ENCODE results near the gene UBXN11. TPM values are rescaled to one million over a fixed set of nuclear protein-coding genes. Genes with fewer than 3 reads are reported as not detected.
A peak's percentile ranks its signal among the peaks of the same experiment; 100 is the strongest.

UBXN11 gene
- total and polyA plus RNA-seq, 2 of the 13 experiments (the other 11 are each of a cell fraction or from before 2014, with no cell fraction given): 9.3 to 10.4 TPM

DNA sequence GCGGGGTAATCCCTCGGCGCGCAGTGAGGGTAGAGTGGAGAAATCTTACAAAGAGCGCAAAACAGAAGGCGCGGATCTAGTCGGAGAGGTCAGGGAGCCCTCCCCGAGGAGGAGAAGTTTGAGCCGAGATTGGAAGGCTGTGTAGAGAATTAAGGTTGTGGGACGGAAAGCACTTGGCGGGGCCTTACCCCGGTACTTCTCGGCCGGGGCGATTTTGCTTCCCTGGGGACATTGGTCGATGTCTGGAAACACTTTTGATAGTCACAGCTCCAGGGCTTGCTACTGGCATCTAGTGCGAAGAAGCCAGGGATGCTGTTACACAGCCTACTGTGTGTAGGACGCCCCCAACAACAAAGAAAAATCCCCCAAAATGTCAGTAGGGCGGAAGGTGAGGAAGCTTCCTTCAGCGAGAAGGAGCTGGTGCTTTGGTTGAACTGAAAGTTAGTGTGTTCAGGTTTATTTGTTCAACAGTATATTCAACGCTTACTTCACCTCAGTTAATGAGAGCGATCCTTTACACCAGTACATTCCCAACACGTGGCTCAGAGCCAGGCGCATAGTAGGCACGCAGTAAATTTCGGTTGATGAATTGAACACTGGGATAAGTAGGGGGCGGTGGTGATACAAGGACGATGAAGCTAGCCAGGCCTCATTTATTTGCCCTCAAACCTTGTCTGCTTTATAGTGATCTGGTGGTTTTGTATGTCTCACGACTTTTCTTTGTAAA lies 71.6 kb downstream of the UBXN11 start (continued):
- TF ChIP-seq, protein P1, sequence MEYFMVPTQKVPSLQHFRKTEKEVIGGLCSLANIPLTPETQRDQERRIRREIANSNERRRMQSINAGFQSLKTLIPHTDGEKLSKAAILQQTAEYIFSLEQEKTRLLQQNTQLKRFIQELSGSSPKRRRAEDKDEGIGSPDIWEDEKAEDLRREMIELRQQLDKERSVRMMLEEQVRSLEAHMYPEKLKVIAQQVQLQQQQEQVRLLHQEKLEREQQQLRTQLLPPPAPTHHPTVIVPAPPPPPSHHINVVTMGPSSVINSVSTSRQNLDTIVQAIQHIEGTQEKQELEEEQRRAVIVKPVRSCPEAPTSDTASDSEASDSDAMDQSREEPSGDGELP (IDR thresholded peaks at IDR 0.05; ENCODE audit: borderline replicate concordance, low read depth): no peak
- TF ChIP-seq PTBP1 (IDR thresholded peaks at IDR 0.05; ENCODE audit: low read depth, low read length, poor library complexity, severe bottlenecking) (no peak), ZKSCAN8 (CRISPR knock-in tag; IDR thresholded peaks at IDR 0.05; ENCODE audit: borderline replicate concordance) (no peak), IKZF4 (CRISPR knock-in tag; IDR thresholded peaks at IDR 0.05; ENCODE audit: borderline replicate concordance, low read depth, not compliant biosample characterization) (no peak), NRL (CRISPR knock-in tag; IDR thresholded peaks at IDR 0.05; ENCODE audit: borderline replicate concordance) (no peak), HOXA5 (CRISPR knock-in tag; IDR thresholded peaks at IDR 0.05) (no peak), ZMYM3 (CRISPR knock-in tag; IDR thresholded peaks at IDR 0.05) (no peak), MZF1 (CRISPR knock-in tag; IDR thresholded peaks at IDR 0.05; ENCODE audit: borderline replicate concordance) (0 out of 2 replicates have a peak, but pooled peaks have one; percentile 25), ZNF775 (CRISPR knock-in tag; IDR thresholded peaks at IDR 0.05; ENCODE audit: borderline replicate concordance) (no peak), ZNF329 (CRISPR knock-in tag; IDR thresholded peaks at IDR 0.05; ENCODE audit: low read depth) (no peak), FOSL2 (CRISPR knock-in tag; IDR thresholded peaks at IDR 0.05) (no peak), ZNF792 (CRISPR knock-in tag; IDR thresholded peaks at IDR 0.05) (no peak), ZNF17 (CRISPR knock-in tag; IDR thresholded peaks at IDR 0.05) (no peak)
- TF ChIP-seq, protein P2, sequence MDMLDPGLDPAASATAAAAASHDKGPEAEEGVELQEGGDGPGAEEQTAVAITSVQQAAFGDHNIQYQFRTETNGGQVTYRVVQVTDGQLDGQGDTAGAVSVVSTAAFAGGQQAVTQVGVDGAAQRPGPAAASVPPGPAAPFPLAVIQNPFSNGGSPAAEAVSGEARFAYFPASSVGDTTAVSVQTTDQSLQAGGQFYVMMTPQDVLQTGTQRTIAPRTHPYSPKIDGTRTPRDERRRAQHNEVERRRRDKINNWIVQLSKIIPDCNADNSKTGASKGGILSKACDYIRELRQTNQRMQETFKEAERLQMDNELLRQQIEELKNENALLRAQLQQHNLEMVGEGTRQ (IDR thresholded peaks at IDR 0.05; ENCODE audit: low read depth, low read length): no peak
- TF ChIP-seq, protein P2 (CRISPR knock-in tag; IDR thresholded peaks at IDR 0.05; ENCODE audit: borderline replicate concordance): no peak
- TF ChIP-seq, protein P3, sequence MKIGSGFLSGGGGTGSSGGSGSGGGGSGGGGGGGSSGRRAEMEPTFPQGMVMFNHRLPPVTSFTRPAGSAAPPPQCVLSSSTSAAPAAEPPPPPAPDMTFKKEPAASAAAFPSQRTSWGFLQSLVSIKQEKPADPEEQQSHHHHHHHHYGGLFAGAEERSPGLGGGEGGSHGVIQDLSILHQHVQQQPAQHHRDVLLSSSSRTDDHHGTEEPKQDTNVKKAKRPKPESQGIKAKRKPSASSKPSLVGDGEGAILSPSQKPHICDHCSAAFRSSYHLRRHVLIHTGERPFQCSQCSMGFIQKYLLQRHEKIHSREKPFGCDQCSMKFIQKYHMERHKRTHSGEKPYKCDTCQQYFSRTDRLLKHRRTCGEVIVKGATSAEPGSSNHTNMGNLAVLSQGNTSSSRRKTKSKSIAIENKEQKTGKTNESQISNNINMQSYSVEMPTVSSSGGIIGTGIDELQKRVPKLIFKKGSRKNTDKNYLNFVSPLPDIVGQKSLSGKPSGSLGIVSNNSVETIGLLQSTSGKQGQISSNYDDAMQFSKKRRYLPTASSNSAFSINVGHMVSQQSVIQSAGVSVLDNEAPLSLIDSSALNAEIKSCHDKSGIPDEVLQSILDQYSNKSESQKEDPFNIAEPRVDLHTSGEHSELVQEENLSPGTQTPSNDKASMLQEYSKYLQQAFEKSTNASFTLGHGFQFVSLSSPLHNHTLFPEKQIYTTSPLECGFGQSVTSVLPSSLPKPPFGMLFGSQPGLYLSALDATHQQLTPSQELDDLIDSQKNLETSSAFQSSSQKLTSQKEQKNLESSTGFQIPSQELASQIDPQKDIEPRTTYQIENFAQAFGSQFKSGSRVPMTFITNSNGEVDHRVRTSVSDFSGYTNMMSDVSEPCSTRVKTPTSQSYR (CRISPR knock-in tag; IDR thresholded peaks at IDR 0.05; ENCODE audit: borderline replicate concordance): no peak
- TF ChIP-seq, protein P4, sequence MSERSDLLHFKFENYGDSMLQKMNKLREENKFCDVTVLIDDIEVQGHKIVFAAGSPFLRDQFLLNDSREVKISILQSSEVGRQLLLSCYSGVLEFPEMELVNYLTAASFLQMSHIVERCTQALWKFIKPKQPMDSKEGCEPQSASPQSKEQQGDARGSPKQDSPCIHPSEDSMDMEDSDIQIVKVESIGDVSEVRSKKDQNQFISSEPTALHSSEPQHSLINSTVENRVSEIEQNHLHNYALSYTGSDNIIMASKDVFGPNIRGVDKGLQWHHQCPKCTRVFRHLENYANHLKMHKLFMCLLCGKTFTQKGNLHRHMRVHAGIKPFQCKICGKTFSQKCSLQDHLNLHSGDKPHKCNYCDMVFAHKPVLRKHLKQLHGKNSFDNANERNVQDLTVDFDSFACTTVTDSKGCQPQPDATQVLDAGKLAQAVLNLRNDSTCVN (CRISPR knock-in tag; IDR thresholded peaks at IDR 0.05; ENCODE audit: borderline replicate concordance): no peak
- TF ChIP-seq, protein P5, sequence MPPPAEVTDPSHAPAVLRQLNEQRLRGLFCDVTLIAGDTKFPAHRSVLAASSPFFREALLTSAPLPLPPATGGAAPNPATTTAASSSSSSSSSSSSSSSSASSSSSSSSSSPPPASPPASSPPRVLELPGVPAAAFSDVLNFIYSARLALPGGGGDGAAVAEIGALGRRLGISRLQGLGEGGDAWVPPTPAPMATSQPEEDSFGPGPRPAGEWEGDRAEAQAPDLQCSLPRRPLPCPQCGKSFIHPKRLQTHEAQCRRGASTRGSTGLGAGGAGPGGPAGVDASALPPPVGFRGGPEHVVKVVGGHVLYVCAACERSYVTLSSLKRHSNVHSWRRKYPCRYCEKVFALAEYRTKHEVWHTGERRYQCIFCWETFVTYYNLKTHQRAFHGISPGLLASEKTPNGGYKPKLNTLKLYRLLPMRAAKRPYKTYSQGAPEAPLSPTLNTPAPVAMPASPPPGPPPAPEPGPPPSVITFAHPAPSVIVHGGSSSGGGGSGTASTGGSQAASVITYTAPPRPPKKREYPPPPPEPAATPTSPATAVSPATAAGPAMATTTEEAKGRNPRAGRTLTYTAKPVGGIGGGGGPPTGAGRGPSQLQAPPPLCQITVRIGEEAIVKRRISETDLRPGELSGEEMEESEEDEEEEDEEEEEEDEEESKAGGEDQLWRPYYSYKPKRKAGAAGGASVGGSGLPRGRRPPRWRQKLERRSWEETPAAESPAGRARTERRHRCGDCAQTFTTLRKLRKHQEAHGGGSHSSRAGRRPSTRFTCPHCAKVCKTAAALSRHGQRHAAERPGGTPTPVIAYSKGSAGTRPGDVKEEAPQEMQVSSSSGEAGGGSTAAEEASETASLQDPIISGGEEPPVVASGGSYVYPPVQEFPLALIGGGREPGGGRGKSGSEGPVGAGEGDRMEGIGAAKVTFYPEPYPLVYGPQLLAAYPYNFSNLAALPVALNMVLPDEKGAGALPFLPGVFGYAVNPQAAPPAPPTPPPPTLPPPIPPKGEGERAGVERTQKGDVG (CRISPR knock-in tag; IDR thresholded peaks at IDR 0.05; ENCODE audit: borderline replicate concordance): 0 out of 2 replicates have a peak, but pooled peaks have one; percentile 20
